Measurements from ENCODE around the gene NBEA. TPM values are rescaled to one million over a fixed set of nuclear protein-coding genes. Genes with fewer than 3 reads are reported as not detected.

NBEA gene, protein sequence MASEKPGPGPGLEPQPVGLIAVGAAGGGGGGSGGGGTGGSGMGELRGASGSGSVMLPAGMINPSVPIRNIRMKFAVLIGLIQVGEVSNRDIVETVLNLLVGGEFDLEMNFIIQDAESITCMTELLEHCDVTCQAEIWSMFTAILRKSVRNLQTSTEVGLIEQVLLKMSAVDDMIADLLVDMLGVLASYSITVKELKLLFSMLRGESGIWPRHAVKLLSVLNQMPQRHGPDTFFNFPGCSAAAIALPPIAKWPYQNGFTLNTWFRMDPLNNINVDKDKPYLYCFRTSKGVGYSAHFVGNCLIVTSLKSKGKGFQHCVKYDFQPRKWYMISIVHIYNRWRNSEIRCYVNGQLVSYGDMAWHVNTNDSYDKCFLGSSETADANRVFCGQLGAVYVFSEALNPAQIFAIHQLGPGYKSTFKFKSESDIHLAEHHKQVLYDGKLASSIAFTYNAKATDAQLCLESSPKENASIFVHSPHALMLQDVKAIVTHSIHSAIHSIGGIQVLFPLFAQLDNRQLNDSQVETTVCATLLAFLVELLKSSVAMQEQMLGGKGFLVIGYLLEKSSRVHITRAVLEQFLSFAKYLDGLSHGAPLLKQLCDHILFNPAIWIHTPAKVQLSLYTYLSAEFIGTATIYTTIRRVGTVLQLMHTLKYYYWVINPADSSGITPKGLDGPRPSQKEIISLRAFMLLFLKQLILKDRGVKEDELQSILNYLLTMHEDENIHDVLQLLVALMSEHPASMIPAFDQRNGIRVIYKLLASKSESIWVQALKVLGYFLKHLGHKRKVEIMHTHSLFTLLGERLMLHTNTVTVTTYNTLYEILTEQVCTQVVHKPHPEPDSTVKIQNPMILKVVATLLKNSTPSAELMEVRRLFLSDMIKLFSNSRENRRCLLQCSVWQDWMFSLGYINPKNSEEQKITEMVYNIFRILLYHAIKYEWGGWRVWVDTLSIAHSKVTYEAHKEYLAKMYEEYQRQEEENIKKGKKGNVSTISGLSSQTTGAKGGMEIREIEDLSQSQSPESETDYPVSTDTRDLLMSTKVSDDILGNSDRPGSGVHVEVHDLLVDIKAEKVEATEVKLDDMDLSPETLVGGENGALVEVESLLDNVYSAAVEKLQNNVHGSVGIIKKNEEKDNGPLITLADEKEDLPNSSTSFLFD (N-terminal part only)
- 0.14 and 0.35 TPM in 2 replicates for total RNA-seq

DNA sequence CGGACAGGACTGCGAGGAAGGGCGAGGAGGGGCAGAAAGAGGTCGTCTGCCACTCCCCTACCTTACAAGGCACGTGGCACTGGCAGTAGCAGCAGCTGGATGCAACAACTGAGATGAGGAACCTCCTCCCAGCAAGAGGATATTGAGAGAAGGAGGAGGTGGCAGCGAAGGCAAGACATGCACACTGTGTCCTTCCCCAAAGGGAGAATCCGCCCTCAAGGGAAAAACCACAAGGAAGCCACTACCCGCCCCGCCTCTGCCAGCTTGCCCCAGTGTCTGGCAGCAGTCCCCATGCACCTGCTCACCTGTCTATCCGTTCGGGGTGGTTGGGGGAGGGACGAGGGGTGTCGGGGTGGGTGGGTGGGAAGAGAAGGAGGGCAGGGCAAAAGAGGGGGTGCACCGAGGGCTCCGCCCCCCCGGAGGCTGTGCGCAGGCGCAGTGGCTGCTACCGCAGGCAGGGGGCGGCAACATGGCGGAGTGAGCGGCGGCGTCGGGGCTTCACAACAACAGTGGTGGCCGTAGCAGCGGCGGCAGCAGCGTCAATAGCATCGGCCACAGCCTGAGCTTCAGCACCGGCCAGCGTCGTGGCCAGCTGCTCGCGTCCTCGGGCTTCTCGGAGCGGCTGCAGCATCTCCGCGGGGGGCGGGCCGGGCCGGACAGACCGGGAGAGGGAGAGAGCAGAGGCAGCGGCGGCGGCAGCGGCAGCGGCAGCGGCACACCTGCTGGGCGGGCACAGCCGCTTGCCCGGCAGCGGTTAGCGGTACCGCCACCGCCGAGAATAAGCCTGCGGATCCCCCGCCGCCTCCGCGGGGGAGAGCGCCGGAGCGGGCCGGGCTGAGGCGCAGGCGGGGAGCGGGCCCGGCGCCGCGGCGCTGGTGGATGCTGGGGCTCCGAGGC, at the start of gene NBEA:
NBEA (plus strand) TSS at position 436 of the 897 bp plus-strand sequence. CDS start 551 bp downstream, outside the sequence.

DNA sequence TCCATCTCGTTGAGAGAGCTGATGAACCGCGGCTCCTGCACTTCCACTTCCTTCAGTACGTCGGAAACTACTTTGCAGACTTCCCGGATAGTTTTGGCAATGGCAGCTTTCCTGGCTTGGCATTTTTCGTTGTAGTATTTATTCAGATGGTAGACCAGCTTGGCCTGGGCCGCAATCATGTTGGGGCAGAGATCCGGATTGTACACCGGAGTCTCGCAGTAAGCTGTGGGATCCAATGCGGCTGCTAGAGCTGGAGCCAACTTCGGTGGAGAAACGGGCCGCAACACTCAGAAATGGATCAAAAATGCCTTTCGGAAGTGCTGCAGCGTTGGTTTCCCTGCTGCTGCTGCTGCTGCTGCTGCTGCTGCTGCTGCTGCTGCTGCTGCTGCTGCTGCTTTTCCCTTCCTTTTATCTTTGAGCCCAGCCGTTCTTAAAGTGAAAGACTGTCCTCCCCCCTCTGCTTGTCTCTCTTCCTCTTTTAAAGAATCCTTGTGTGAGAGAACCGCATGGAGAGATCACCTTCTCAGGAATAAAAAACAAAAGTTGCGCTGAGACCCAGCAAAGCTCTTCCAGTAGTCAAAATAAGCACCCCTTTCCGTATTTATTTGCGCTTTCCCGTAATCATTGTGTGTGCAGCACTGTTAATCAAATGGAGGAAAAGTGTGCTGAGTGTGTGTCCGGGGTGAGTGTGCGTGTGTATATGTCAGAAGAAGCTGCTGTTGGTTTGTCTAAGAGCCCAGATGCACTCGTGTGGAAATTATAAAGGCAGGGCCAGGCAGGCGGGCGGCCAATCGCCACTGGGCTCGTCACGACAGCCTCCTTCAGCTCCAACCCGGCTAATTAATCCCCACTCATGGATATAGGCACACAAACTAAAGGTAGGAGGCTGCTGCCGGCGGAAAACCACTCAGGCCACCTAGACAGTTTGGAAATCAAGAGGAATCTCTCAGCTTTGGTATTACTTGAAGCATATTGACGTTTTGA, 534.2 kb downstream of the NBEA start, which contains the start of gene MAB21L1:
MAB21L1 (minus strand) TSS at position 730 of the 984 bp plus-strand sequence; CDS start at position 179, 551 bp downstream.

Data from airway epithelial cell (primary cell).